SK-N-MC (cell line): ENCODE results near the gene SLC7A5.
"Not testable (repeated sequence)": the region's sequence is repeated elsewhere in the genome, so short reads cannot be mapped to it uniquely, and the experiment has no call there.

Experiments
- EZH2 ChIP-seq: fragments of 200-600 bp; sonication (generic); IDR thresholded peaks from one replicate; pipeline ENCODE4 v1.6.1; 2017; ENCODE audit warnings: antibody characterized with exemption
- POLR2AphosphoS5 ChIP-seq: IDR thresholded peaks from 2 replicates; pipeline ENCODE4 v1.6.1; 2012; ENCODE audit warnings: mild to moderate bottlenecking, low read depth, low read length, borderline replicate concordance

GRCh38 chr16:87861300-87862099 lies 7.8 kb downstream of the SLC7A5 start:
- TF ChIP-seq EZH2, POLR2AphosphoS5: not testable (repeated sequence)
